ENCODE results near the gene JAK1.
A peak's percentile ranks its signal among the peaks of the same experiment; 100 is the strongest.
"Not testable (repeated sequence)": the region's sequence is repeated elsewhere in the genome, so short reads cannot be mapped to it uniquely, and the experiment has no call there.

The JAK1 gene

DNA sequence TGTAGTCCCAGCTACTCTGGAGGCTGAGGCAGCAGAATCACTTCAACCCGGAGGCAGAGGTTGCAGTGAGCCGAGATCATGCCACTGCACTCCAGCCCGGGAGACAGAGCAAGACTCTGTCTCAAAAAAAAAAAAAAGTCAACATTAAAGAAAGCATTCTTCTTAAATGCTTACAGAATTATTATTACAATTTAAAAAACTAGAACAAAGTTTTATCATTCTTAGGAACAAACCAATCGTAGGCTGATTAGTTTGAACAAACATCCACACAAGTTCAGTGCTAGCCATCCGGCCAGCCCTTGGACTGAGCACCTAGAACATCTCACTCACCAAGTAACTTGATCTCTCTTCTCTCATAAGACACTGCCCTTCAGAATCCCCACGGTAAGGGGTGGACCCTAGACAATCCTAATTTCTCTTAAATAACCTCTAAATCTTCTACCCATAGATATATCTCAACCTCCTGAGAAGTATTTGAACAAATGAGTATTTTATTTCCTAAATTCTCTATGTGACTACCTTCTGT, 16.0 kb downstream of the JAK1 start:
- no peak for DNase-seq (ENCODE audit: low read depth)

DNA sequence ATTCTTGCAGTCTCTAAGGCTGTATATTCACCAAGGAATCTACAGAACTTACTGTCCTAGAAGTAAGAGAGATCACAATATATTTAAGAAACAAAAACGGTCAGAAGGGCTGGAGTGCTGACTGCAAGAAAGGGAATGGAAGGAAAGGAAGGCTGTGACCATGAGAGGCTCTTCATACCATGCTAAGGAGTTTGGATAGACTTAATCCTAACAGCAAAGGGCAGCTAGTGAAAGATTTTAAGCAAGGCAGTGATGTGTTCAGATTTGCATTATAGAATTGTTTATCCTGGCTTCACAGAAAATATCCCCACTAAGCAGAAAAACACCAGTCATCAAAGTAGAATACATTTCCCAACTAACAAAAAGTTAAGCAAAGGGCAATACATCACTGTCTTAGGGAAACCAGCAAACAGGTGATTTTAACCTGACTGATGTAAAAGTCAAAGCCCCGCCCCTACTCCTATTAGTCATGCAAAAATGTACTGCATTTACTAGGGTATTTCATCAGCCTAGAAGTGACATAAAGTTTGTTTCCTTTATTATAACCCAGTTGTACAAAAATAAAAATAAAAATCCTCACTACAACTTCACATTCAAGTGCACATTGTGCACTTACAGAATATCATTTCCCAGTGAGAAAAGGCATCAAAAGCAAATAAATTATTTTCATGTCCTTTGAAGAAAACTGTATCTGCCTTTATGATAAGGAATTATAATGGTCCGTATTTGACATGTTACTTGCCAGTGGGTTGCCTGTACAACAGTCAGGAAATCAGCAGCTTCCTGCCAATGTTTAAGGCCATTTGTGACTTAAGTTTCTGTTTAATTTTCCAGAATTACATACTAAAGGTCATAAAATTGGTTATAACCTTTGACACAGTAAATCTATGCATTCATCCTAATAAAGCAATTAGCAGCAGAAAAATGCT, 17.2 kb downstream of the JAK1 start:
- peak; percentile 16 for DNase-seq (ENCODE audit: low read depth)

DNA sequence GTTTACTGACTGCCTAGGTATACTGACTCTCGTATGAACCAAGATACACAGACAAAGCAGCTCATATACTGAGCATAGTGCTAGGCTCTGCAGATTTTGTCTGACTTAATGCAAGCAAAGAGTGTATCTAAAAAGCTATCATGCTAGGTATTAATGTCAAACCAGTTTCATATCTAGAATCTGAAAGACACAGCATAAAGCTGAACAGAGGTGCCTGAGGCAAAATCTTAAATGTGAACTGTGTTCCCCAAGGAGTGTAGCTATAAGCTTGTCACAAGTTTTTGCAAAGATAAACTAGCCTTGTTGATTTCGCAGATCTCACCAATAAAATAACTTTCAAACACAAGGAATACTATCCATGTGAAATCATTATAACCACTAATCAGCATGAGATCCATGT, 18.1 kb downstream of the JAK1 start:
- DNase-seq (ENCODE audit: low read depth) = no peak

- no peak for DNase-seq (ENCODE audit: low read depth)
Observed at GRCh38 chr1:64946916-64947315, 19.4 kb downstream of the JAK1 start.

DNA sequence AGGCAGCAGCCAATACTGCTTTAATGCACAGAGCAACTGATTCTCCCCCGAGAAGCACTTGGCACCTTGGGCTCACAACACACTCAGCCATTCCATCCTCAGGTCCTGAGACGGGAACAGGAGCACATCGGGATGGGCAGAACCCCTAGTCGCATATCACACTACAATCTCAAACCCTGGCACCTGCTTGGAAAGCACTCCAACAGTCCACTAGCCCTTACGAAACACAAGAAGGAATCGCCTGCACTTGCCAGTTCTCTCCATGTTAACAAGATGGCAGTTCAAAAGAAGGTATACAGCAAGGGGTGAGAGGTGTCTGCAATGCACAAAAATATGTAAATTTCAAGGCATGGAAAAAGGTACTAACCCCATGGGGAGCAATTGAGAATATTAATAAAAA, 21.4 kb downstream of the JAK1 start:
- no peak for DNase-seq (ENCODE audit: low read depth)

DNA sequence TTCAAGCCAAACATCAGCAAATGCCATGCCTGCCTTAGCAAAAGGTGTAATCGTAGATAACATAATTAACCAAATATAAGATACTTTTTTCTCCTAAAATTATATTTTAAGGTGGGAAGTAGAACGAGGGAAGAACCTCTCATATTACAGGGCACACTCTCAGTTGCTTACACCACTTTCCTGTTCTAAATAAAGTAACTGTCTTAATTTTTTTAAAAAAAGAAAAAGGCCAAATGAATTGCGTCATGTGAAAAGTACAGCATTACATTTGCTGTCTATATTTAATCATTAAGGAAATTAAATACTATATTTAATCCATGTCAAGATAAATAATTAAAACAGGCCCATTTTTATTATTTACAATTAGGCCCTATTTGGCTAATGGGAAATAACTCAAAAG, 23.7 kb downstream of the JAK1 start:
- DNase-seq (ENCODE audit: low read depth) = no peak

DNA sequence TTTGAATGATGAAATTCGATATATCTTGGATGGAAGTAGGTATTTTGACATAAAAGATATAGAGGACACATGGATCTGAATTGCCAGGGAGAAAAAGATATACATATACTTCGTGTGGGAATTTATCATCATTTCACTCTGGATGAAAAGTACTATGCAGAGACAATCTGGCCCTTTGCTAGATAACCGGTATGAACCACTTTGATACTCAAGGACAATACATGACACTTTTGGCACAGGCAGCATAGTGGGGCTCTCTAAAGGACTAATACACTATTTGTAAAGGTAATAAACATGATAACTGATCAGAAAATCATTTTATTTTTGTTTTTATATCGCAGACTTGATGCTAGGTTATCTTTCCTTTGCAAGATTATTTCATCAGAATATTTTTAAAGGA, 24.2 kb downstream of the JAK1 start:
- DNase-seq (ENCODE audit: low read depth) = no peak

DNA sequence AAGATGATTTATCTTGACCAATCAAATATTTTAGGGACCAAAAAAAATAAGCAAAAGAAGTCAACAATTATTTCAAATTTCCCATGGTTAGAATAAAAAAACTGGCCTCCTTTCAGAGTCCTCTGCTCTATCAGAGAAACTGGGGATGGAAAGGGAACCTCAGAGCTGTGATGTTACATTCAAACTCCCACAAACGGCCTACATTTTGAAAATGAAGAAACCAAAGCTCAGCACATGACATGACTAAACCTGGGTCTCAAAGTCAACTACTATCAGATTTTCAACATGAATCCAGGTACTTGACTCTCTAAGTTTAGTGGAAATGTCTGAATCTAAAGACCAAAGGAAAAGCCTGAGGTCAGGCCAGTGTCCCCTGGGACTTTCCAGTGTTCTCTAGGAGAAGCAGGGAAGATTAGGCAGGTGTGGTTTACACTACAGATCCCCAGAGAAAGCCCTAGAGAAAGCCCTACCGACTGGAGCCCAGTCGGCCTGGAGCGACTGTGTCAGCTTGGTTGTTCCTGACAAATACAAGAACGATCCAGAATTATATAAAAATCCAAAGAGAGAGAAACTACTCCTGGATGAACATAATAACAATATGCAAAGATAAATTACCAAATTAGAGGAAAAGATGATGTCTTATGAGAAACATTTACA, 24.8 kb downstream of the JAK1 start:
- DNase-seq (ENCODE audit: low read depth) = no peak

DNA sequence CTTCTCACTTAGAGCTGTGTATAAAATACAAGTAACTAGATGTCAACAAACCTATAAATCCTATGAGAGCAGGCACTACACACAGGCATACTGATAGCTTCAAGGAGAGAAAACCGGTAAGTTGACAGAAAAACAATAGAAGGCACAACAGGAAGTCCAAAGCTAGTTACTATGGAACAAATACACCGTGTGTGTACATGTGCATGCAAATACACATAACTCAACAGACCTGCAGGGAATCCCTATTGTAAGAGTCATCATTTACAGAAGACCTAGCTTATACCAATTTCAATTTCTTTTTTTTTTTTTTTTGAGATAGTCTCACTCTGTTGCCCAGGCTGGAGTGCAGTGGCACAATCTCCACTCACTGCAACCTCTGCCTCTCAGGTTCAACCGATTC, 26.3 kb downstream of the JAK1 start:
- no peak for DNase-seq (ENCODE audit: low read depth)

DNA sequence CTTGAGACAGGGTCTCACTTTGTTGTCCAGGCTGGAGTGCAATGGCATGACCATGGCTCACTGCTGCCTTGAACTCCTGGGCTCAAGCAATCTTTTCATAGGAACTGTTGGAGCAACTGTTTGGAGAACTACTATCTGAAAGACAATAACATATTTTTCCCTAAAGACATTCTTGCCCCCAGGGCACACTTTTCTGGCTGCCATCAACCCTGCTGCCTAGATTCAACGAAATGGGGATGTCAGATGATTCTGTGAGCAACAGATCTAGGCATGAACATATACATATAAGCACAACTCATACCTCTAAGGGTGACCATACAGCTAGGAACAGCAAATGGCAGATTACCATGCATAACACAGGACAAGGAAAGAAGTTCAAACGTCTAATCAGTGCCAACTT, 27.4 kb downstream of the JAK1 start:
- DNase-seq (ENCODE audit: low read depth) = no peak

DNA sequence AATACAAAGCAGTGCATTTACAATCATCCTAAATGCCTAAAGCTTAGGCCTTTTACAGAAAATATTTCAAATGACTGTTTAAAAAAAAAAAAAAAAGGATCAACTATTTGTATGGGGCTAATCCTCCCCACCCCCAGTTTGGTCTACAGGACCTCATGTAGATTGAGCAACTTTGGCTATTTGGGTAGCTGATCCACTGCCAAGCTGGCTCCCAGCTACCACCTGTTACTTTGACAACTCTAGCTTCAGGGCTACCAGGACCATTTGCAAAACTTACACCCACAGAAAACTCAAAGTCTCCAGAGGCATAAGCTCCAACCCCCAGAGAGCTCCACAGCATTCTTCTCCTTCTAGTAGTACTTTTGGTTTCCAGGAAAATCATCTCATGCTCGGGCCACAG, 29.4 kb downstream of the JAK1 start:
- DNase-seq (ENCODE audit: low read depth) = no peak

GRCh38 chr1:64935551-64936155, 30.7 kb downstream of the JAK1 start:
- no peak for DNase-seq (ENCODE audit: low read depth)

DNA sequence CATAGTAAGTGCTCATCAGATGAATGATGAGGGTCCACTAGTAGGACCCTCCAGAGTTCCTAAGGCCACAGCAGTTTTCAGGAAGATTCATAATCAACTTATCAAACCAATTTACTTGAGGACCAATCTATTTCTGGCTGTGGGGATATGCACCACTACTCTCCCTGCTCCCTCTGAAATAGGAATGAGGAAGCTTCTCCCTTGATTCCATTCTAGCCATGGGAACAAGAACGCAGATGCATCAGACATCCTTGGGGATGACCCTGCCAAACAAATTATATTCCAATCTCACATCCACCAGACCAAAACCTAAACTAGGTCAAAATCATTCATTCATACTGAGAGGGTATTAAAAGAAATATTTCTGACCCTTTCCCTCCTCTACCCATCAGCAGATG, 31.5 kb downstream of the JAK1 start:
- no peak for DNase-seq (ENCODE audit: low read depth)

GRCh38 chr1:64934115-64934877, 32.1 kb downstream of the JAK1 start:
- no peak for DNase-seq (ENCODE audit: low read depth)

DNA sequence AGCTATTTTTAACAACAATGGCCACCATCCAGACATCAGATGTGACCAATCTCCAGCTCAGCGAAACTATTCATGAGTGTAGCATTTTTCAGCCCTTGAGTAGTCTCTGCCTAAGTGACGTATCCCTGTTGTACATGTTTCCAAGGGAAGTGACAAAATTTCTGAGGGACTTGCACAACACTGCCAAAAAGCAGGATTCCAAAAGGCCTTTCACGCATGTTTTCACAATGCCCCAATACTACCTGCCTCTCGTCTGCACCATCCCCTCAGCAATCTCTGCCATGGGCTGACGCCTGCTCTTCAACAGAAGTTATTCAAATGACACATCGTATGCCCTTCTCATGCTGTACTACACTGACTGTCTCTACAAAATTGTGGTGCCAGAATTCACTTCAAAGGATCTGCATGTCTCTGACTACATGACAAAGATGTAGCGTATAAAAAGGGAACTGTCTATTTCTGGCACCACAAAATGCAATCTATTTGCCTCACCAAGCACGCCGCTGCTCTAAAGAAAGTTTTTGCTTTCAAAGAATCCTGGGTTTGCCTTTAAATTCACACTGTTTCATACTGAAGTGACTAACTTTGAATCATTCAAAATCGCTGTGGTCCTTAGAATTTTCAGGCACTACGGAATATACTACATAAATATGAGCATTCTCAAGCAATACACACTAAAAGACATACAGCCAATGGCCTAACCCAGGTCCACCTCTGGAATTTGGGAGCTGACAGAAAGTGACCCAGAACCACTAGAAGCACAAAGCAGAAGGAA, 32.9 kb downstream of the JAK1 start:
- DNase-seq (ENCODE audit: low read depth) = no peak

GRCh38 chr1:64932962-64933295, 33.4 kb downstream of the JAK1 start:
- DNase-seq (ENCODE audit: low read depth) = no peak

DNA sequence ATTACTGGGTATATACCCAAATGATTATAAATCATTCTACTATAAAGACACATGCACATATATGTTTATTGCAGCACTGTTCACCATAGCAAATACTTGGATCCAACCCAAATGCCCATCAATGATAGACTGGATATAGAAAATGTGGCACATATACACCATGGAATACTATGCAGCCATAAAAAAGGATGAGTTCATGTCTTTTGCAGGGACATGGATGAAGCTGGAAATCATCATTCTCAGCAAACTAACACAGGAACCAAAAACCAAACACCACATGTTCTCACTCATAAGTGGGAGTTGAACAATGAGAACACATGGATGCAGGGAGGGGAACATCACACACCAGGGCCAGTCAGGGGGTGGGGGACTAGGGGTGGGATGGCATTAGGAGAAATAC, 35.7 kb downstream of the JAK1 start:
- DNase-seq (ENCODE audit: low read depth) = not testable (repeated sequence)

GRCh38 chr1:64929221-64929620, 37.1 kb downstream of the JAK1 start:
- no peak for DNase-seq (ENCODE audit: low read depth)

DNA sequence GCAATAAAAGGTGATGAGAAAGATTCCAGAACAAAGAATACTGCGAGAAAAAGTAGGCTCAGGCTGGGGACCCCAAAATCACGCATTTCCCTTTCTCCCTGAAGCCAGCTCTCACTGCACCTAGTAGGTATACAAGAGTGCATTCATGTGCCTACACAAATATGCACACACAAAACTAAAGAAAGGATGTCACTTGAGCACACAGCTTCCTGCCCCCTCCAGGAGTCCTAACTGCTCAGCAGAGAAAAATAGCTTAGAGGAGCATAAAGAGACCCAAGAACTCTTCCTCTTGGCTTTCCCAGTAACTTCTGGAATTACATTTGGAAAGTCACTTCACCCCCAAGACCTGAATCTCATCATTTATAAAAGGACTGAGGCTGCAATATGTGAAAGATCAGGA, 38.0 kb downstream of the JAK1 start:
- DNase-seq (ENCODE audit: low read depth) = no peak

- DNase-seq (ENCODE audit: low read depth) = no peak
Observed at GRCh38 chr1:64925594-64925993, 40.8 kb downstream of the JAK1 start.

DNA sequence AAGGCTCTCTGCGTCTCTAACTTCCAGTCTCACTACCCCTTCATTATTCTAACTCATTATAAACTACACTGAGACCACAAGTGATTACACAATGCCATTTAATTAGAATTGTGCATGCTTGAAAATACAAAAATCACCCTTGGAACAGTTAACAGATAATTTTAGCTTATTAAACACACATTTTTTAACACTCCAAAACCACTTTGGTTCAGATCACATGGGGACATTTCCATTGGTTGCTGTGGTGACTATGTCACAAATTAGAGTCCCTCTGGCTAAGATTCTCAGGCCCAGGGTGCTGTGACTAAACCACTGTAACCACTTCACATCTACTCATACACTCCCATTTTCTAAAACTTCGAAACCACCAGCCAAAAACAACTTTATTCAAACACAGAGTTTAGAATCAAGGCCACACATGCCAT, 43.0 kb downstream of the JAK1 start:
- no peak for DNase-seq (ENCODE audit: low read depth)

DNA sequence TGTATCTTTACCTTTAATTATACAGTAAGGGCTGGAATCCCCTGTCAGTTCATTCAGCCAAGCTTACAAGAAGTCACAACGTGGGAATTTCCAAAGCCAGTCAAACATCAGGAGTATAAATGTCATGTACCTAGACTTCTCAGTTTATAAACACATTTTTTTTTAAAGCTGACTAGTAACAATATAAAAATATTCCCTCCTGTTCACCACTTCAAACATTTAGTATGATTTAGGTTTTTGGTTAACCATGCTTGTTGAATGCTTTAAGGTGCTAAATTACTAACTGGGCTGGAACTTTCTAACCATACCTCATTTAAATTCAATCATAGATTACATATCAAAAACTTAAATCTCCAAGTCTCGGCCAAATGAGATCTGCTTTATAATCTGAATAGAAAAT, 44.0 kb downstream of the JAK1 start:
- no peak for DNase-seq (ENCODE audit: low read depth)

Measured in activated T-helper 9 cell treated with anti-CD3 and anti-CD28 coated beads, Interleukin-2, amount 50 U/mL, for 16 hours (primary cell).